Measurements from ENCODE around the gene SERP2. TPM values are rescaled to one million over a fixed set of nuclear protein-coding genes. Genes with fewer than 3 reads are reported as not detected.
A peak's percentile ranks its signal among the peaks of the same experiment; 100 is the strongest.

Gene SERP2
- total RNA-seq, 5 donors from 2014 or later (not counting 1 experiment from before 2014, with no cell fraction given), result 0.44 to 0.65 (median 0.47) TPM; not detected in 2

DNA sequence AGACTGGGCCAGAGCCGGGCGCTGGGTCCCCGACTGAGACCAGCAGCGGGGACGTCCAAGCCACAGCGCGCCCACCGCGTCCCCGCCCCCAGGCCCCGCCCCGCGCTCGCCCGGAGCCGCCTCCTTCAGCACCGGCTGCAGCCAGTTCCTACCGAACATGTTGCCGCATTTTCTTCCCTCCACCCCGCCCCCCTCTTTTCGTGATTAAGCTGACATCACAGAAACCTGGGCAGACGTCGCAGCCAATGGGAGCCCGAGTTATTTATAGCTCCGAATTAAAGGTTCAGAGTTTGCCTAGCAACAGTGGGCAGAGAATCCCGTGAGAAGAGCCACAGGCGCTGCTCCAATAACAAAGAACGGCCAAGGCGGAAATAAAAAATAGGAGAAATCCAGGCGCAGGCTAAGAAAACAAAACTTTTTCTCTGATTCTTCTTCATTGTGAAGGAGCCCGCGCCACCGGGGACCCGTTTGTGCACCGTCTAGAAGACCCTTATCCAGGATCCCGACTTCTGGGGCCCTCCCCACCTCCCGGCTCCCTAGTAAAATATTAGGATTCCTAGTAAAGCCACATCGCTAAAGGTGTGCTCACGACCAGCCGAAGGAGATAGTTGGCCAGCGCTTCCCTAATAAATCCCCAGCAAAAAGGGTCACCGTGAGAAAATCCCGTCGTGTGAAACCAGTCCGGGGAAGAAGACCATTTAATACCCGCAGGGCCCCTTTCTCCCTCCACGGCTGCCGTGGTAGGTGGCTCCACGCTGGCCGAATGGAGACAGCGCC is 61.7 kb downstream of the SERP2 start:
- Mint-ChIP-seq H3K36me3 (peaks cover 17% of the 10 kb centered on the region), H3K4me3 (peak overlapping the region; percentile 83 to 86 (median 86)), H3K27me3 (peaks cover 0 to 17% of the 10 kb centered on the region in 2 donors), H3K9me3 (no peaks in the 10 kb centered on the region), H3K4me1 (peaks cover 29 to 33% (median 30%) of the 10 kb centered on the region in 3 donors), H3K27ac (peak overlapping the region; percentile 32 to 66)
- WGBS (ENCODE audit: insufficient coverage), result 1% methylated on average over 51 of the region's 51 CpGs
- Histone ChIP-seq H3K27ac (ENCODE audit: low read length) (peak overlapping the region; percentile 89), H3K4me3 (ENCODE audit: control insufficient read depth in 1 of 2, extremely low read depth in 1 of 2, low read length in 1 of 2) (peak overlapping the region; percentile 65 to 92), H3K36me3 (ENCODE audit: control insufficient read depth in 2 of 2, extremely low read depth in 1 of 2, insufficient read depth in 1 of 2, low read length in 1 of 2) (peaks cover 0 to 3% of the 10 kb centered on the region in 2 donors), H3K4me1 (ENCODE audit: control insufficient read depth in 1 of 2, extremely low read depth in 1 of 2, insufficient read depth in 2 of 2, low read length in 2 of 2) (peaks cover 4 to 25% of the 10 kb centered on the region in 2 experiments), H3K27me3 (replicated peaks in 1 of 2; ENCODE audit: control insufficient read depth in 2 of 2, extremely low read depth in 1 of 2, insufficient read depth in 2 of 2, low read length in 1 of 2) (peaks cover 0 to 14% of the 10 kb centered on the region in 2 experiments), H3K9me3 (no peaks in the 10 kb centered on the region)
- POLR2A ChIA-PET, result interaction anchor here (0.6 to 1.0 kb wide), 10 partner anchors 45 to 1443 kb away, joined by 3 to 24 read pairs (median 6); partner anchors contain the start of gene EPSTI1 (in 1 of the 2)
- CTCF ChIA-PET, result interaction anchor here (0.5 to 5.4 kb wide), 25 partner anchors 10 to 1869 kb away, joined by 3 to 34 read pairs (median 4); no protein-coding TSS in a partner anchor
- ATAC-seq (replicated peaks in 1 of 4) (peak; percentile 82 to 88 (median 84)), DNase-seq (peak; percentile 60 to 92 (median 87))

DNA sequence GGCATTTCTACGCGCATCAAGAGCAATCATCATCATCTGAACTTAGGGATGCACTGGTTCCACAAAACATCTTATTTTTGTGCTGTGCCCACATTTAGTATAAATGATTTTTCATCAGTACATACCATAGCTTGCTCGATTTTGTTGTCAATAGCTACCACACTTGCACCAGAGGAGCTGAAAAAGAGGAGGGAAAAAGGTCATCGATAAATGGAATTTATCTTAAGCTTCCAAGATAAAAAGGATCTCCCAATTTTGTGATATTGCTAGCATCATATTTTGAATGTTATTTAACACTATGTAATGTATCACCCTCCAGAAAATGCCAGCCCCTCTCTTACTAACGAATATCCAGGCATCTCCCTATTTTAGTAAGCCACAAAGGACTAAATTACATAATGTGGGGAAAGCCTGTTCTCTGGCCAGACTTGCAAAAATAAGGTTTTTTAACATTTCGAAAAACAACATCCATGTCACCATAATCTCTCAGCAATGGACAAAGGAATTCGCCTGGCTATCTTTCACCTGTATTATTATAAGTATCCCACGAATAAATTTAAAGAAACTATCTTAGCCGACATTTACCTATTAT is 62.4 kb downstream of the SERP2 start:
- H3K27ac Mint-ChIP-seq, result peak overlapping the region; percentile 30 to 43
- peaks cover 4 to 25% of the 10 kb centered on the region in 2 experiments for H3K4me1 ChIP-seq (ENCODE audit: control insufficient read depth in 1 of 2, extremely low read depth in 1 of 2, insufficient read depth in 2 of 2, low read length in 2 of 2)
- peak overlapping the region; percentile 65 to 92 for H3K4me3 ChIP-seq (ENCODE audit: control insufficient read depth in 1 of 2, extremely low read depth in 1 of 2, low read length in 1 of 2)
- peaks cover 0 to 17% of the 10 kb centered on the region in 2 donors for H3K27me3 Mint-ChIP-seq
- WGBS (ENCODE audit: insufficient coverage), result 14% methylated on average over 5 of the region's 9 CpGs
- H3K27ac ChIP-seq (ENCODE audit: low read length), result peak overlapping the region; percentile 89
- H3K4me3 Mint-ChIP-seq, result peak overlapping the region; percentile 83 to 86 (median 86)
- no peaks in the 10 kb centered on the region for H3K9me3 ChIP-seq
- peaks cover 0 to 14% of the 10 kb centered on the region in 2 experiments for H3K27me3 ChIP-seq (replicated peaks in 1 of 2; ENCODE audit: control insufficient read depth in 2 of 2, extremely low read depth in 1 of 2, insufficient read depth in 2 of 2, low read length in 1 of 2)
- H3K4me1 Mint-ChIP-seq, result peaks cover 29 to 33% (median 30%) of the 10 kb centered on the region in 3 donors
- H3K9me3 Mint-ChIP-seq, result no peaks in the 10 kb centered on the region
- DNase-seq (peak in 1 of 35 experiments; percentile 22), ATAC-seq (replicated peaks in 1 of 4) (no peak)
- peaks cover 0 to 3% of the 10 kb centered on the region in 2 donors for H3K36me3 ChIP-seq (ENCODE audit: control insufficient read depth in 2 of 2, extremely low read depth in 1 of 2, insufficient read depth in 1 of 2, low read length in 1 of 2)
- peaks cover 20% of the 10 kb centered on the region for H3K36me3 Mint-ChIP-seq
- ChIA-PET CTCF (interaction anchor here (0.9 to 5.4 kb wide), 10 partner anchors 38 to 542 kb away, joined by 3 to 48 read pairs (median 5); no protein-coding TSS in a partner anchor), POLR2A (no interaction called here)

DNA sequence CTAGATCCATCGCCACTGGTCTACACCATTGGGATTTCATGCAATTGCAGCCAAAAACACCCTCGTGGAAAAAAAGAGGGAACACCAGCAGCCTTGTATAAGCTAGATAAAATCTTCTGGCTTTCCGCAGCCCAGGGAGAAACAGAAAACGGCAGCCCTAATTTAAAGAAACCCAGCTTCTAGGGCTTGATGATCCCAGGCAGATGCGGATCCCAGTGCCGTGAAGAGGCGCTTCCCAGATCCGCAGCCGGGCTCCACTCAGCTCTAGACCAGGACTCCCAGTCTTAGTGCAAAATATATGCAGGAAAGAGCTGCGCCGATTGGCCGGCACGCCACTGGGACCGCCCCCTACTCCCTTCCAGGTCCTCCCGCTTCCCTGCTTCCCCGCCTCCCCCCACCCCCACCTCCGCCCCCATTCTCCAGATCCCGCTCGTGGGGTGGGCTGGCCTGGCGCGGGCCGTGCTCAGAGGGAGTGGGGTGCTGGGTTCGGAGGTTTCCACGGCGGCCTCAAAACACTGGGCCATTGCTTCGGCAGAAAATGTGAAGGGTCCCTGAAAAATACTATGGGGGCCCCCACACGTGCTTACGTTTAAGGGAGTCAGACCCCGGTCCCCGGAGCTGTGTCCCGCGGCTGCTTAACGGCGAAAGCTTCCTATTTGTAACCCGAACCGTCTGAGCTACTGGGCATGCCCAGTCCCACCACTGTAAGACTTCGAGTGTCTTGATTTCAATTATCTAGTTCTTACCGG is 63.1 kb downstream of the SERP2 start:
- H3K27ac Mint-ChIP-seq, result peak overlapping the region; percentile 28 to 43
- CTCF ChIA-PET, result interaction anchor here (0.5 to 5.4 kb wide), 19 partner anchors 8 to 532 kb away, joined by 3 to 48 read pairs (median 4); no protein-coding TSS in a partner anchor
- peak overlapping the region; percentile 56 for H3K27ac ChIP-seq (ENCODE audit: low read length)

DNA sequence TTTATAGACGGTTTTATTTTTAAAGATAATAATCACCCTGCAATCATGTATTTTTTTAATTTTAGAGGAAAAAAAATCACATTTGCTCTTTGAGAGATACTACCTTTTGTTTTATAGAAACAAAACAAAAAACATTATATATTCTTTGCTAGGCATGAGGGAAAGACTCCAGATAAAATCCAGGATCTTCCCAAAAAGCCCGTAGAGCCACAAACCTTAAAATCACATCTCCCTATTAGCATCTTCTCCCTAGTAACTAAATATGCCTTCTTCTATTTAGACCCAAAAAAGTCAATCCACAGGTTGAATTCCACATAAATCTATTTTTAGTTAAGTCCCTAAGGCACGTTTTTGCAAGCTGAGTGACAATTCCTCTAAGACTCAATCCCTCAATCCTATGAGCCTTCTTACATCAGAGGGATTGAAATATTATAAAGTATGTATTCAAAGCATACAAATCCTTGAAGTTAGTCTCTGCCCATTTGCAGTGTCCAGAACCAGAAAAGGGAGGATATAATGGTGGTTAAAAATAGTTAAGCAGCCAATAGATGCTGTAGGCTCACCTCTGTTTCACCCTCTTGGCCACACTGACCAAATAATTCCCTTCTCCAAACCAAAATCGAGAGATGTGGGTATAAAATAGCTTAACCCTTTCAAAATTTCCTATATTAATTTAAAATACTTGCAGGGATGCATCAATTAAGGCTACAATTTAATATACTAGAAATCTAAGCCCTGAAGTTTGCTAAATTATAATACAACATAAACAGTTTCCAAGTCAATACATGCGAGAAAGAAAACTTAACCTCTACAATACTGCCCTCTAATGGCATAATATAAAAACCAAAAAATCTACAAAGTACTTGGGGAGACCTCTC is 64.0 kb downstream of the SERP2 start:
- H3K4me3 Mint-ChIP-seq, result peak overlapping the region; percentile 83 to 86 (median 86)
- peaks cover 29 to 33% (median 30%) of the 10 kb centered on the region in 3 donors for H3K4me1 Mint-ChIP-seq
- CTCF ChIA-PET, result interaction anchor here (0.5 to 5.4 kb wide), 20 partner anchors 9 to 533 kb away, joined by 3 to 48 read pairs (median 4); no protein-coding TSS in a partner anchor
- Histone ChIP-seq H3K4me1 (ENCODE audit: control insufficient read depth in 1 of 2, extremely low read depth in 1 of 2, insufficient read depth in 2 of 2, low read length in 2 of 2) (peaks cover 4 to 25% of the 10 kb centered on the region in 2 experiments), H3K36me3 (ENCODE audit: control insufficient read depth in 2 of 2, extremely low read depth in 1 of 2, insufficient read depth in 1 of 2, low read length in 1 of 2) (peaks cover 0 to 3% of the 10 kb centered on the region in 2 donors), H3K27ac (ENCODE audit: low read length) (peak overlapping the region; percentile 56), H3K9me3 (no peaks in the 10 kb centered on the region), H3K27me3 (replicated peaks in 1 of 2; ENCODE audit: control insufficient read depth in 2 of 2, extremely low read depth in 1 of 2, insufficient read depth in 2 of 2, low read length in 1 of 2) (peaks cover 0 to 14% of the 10 kb centered on the region in 2 experiments), H3K4me3 (ENCODE audit: control insufficient read depth in 1 of 2, extremely low read depth in 1 of 2, low read length in 1 of 2) (peak overlapping the region; percentile 65 to 79)
- H3K36me3 Mint-ChIP-seq, result peaks cover 21% of the 10 kb centered on the region
- H3K27ac Mint-ChIP-seq, result no peak overlapping the region
- H3K9me3 Mint-ChIP-seq, result no peaks in the 10 kb centered on the region
- POLR2A ChIA-PET, result interaction anchor here in 1 of 2 donors (0.5 kb wide), 1 partner anchor 534 kb away, joined by 3 read pairs; no protein-coding TSS in a partner anchor
- ATAC-seq (replicated peaks in 1 of 4) (peak in 2 of 4 experiments; percentile 28 to 39), DNase-seq (peak in 1 of 35 experiments; percentile 67)
- WGBS (ENCODE audit: insufficient coverage), result 50% methylated on average over 1 of the region's 5 CpGs
- H3K27me3 Mint-ChIP-seq, result peaks cover 0 to 17% of the 10 kb centered on the region in 2 donors

More for the DNA sequence above, 63.1 kb downstream of the SERP2 start:
- H3K4me1 ChIP-seq (ENCODE audit: control insufficient read depth in 1 of 2, extremely low read depth in 1 of 2, insufficient read depth in 2 of 2, low read length in 2 of 2), result peaks cover 4 to 25% of the 10 kb centered on the region in 2 experiments
- H3K36me3 ChIP-seq (ENCODE audit: control insufficient read depth in 2 of 2, extremely low read depth in 1 of 2, insufficient read depth in 1 of 2, low read length in 1 of 2), result peaks cover 0 to 3% of the 10 kb centered on the region in 2 donors
- POLR2A ChIA-PET, result no interaction called here
- 0% methylated on average over 23 of the region's 38 CpGs for WGBS (ENCODE audit: insufficient coverage)
- H3K27me3 ChIP-seq (replicated peaks in 1 of 2; ENCODE audit: control insufficient read depth in 2 of 2, extremely low read depth in 1 of 2, insufficient read depth in 2 of 2, low read length in 1 of 2), result peaks cover 0 to 14% of the 10 kb centered on the region in 2 experiments
- peak in 27 of 35 experiments; percentile 4 to 54 (median 19) for DNase-seq
- Mint-ChIP-seq H3K27me3 (peaks cover 0 to 17% of the 10 kb centered on the region in 2 donors), H3K4me1 (peaks cover 29 to 33% (median 30%) of the 10 kb centered on the region in 3 donors), H3K36me3 (peaks cover 21% of the 10 kb centered on the region), H3K9me3 (no peaks in the 10 kb centered on the region), H3K4me3 (peak overlapping the region; percentile 83 to 86 (median 86))
- H3K9me3 ChIP-seq, result no peaks in the 10 kb centered on the region
- ATAC-seq (replicated peaks in 1 of 4), result peak; percentile 26 to 37 (median 34)
- peak overlapping the region; percentile 65 to 79 for H3K4me3 ChIP-seq (ENCODE audit: control insufficient read depth in 1 of 2, extremely low read depth in 1 of 2, low read length in 1 of 2)

DNA sequence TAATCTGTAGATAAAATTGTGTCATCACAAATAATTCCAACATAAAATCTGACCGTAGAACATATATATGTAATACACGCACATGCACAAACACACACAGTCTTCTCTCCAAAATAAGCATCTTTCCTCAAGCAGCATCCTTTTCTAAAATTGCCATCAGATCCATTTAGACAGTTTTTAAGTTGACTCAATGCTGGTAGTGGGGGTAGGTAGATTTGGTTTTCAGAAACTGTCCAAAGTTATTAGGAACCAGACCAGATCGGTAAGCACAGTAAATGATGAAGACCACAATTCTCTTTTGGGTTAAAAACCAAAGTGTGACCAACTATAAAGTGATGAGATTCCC is 64.6 kb downstream of the SERP2 start:
- Histone ChIP-seq H3K4me1 (ENCODE audit: control insufficient read depth in 1 of 2, extremely low read depth in 1 of 2, insufficient read depth in 2 of 2, low read length in 2 of 2) (peaks cover 4 to 25% of the 10 kb centered on the region in 2 experiments), H3K9me3 (no peaks in the 10 kb centered on the region), H3K27ac (ENCODE audit: low read length) (no peak overlapping the region), H3K4me3 (ENCODE audit: control insufficient read depth in 1 of 2, extremely low read depth in 1 of 2, low read length in 1 of 2) (no peak overlapping the region), H3K27me3 (replicated peaks in 1 of 2; ENCODE audit: control insufficient read depth in 2 of 2, extremely low read depth in 1 of 2, insufficient read depth in 2 of 2, low read length in 1 of 2) (peaks cover 0 to 14% of the 10 kb centered on the region in 2 experiments), H3K36me3 (ENCODE audit: control insufficient read depth in 2 of 2, extremely low read depth in 1 of 2, insufficient read depth in 1 of 2, low read length in 1 of 2) (peaks cover 0 to 3% of the 10 kb centered on the region in 2 donors)
- H3K27me3 Mint-ChIP-seq, result peaks cover 0 to 17% of the 10 kb centered on the region in 2 donors
- POLR2A ChIA-PET, result no interaction called here
- H3K27ac Mint-ChIP-seq, result no peak overlapping the region
- ATAC-seq (replicated peaks in 1 of 4) (no peak), DNase-seq (no peak)
- peaks cover 29 to 33% (median 30%) of the 10 kb centered on the region in 3 donors for H3K4me1 Mint-ChIP-seq
- H3K4me3 Mint-ChIP-seq, result no peak overlapping the region
- peaks cover 16% of the 10 kb centered on the region for H3K36me3 Mint-ChIP-seq
- CTCF ChIA-PET, result interaction anchor here (0.6 to 5.4 kb wide), 12 partner anchors 19 to 533 kb away, joined by 3 to 48 read pairs (median 5); no protein-coding TSS in a partner anchor
- 20% methylated on average over 1 of the region's 3 CpGs for WGBS (ENCODE audit: insufficient coverage)
- H3K9me3 Mint-ChIP-seq, result no peaks in the 10 kb centered on the region

Measured in T-cell (primary cell).